A549 treated with AZD2906 at 1 μM for 4 hours (cell line): ENCODE results near the gene OR51B5. TPM values are rescaled to one million over a fixed set of nuclear protein-coding genes. Genes with fewer than 3 reads are reported as not detected.

ENCODE experiments used
- total RNA-seq: library from RNA; stranded (reverse); fragments of 200-300 nt; extraction: Qiagen RNA extraction; gene quantifications from 5 replicates; pipeline ENCODE4 v1.2.3, GENCODE V29; 2022

The OR51B5 gene
- not detected in 5 replicates for total RNA-seq

GRCh38 chr11:5343474-5344335 is at the start of gene OR51B5:
Gene OR51B5, minus strand, starts transcription at chr11:5343524. Its CDS starts 0 bp downstream, at chr11:5343524.

GRCh38 chr11:5383576-5383975 is 40.3 kb upstream of the OR51B5 start, which contains the start of gene OR51M1:
Gene OR51M1, plus strand, starts transcription at chr11:5383812. Its CDS starts 5,587 bp downstream, at chr11:5389399.

GRCh38 chr11:5351208-5351607 is 7.9 kb upstream of the OR51B5 start, which contains the start of gene OR51B6:
Gene OR51B6, plus strand, starts transcription at chr11:5351508. Its CDS starts 0 bp downstream, at chr11:5351508.

GRCh38 chr11:5324197-5324596 is 19.1 kb downstream of the OR51B5 start, which contains the start of gene OR51B2:
Gene OR51B2, minus strand, starts transcription at chr11:5324297. Its CDS starts 0 bp downstream, at chr11:5324297.

GRCh38 chr11:5301846-5302245 is 41.5 kb downstream of the OR51B5 start, which contains the start of gene OR51B4:
Gene OR51B4, minus strand, starts transcription at chr11:5301946. Its CDS starts 0 bp downstream, at chr11:5301946.

Other genes with a start within 250 kb of the OR51B5 start
- gene OR52A5, start 205.2 kb downstream of the OR51B5 start, total RNA-seq, result not detected in 5 replicates
- not detected in 5 replicates for gene OR52A1, start 188.8 kb downstream of the OR51B5 start, total RNA-seq
- gene OR51V1, start 142.8 kb downstream of the OR51B5 start, total RNA-seq, result not detected in 5 replicates
- 0.24 TPM in 1 of 5 replicates, not detected in the others for gene HBB, start 116.5 kb downstream of the OR51B5 start, total RNA-seq
- gene HBD, start 109.0 kb downstream of the OR51B5 start, total RNA-seq, result not detected in 5 replicates
- not detected in 5 replicates for gene HBG1, start 93.7 kb downstream of the OR51B5 start, total RNA-seq
- not detected in 5 replicates for gene HBG2, start 88.7 kb downstream of the OR51B5 start, total RNA-seq
- 0.10 to 0.19 TPM (median 0.17 TPM) in 3 of 5 replicates, not detected in the others for gene HBE1, start 73.6 kb downstream of the OR51B5 start, total RNA-seq
- not detected in 5 replicates for gene OR51B4, start 41.6 kb downstream of the OR51B5 start, total RNA-seq
- gene OR51B2, start 19.2 kb downstream of the OR51B5 start, total RNA-seq, result not detected in 5 replicates
- gene OR51B6, start 8.0 kb upstream of the OR51B5 start, total RNA-seq, result not detected in 5 replicates
- gene OR51M1, start 40.3 kb upstream of the OR51B5 start, total RNA-seq, result not detected in 5 replicates
- gene OR51Q1, start 78.6 kb upstream of the OR51B5 start, total RNA-seq, result not detected in 5 replicates
- gene OR51I1, start 98.0 kb upstream of the OR51B5 start, total RNA-seq, result not detected in 5 replicates
- gene OR51I2, start 105.8 kb upstream of the OR51B5 start, total RNA-seq, result not detected in 5 replicates
- gene OR52D1, start 145.2 kb upstream of the OR51B5 start, total RNA-seq, result not detected in 5 replicates
- not detected in 5 replicates for gene UBQLN3, start 166.4 kb upstream of the OR51B5 start, total RNA-seq
- 0.02 TPM in 1 of 5 replicates, not detected in the others for gene UBQLNL, start 173.2 kb upstream of the OR51B5 start, total RNA-seq
- gene OR52H1, start 205.0 kb upstream of the OR51B5 start, total RNA-seq, result not detected in 5 replicates
- not detected in 5 replicates for gene OR52B6, start 237.4 kb upstream of the OR51B5 start, total RNA-seq